Measurements from ENCODE around the gene C1orf122.

Gene C1orf122

DNA sequence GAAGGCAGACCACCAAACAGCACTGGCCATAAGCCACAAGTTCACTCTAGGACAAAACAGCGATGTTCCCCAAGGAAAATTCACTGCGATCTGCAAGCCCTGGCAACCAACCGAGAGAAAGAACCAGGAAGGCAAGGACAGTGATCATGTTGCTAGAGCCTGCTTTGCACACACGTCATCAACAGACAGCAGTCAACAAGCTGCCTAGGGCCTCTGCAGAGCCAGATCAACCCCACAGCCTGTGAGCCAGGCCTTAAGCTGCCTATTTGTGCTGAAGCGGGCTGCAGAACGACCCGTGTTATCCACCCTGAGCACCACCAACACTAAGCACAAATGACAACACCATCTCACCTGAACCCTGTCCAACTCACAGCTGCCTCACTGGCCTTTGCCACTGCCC is 6.7 kb downstream of the C1orf122 start:
- TF ChIP-seq, protein P1, sequence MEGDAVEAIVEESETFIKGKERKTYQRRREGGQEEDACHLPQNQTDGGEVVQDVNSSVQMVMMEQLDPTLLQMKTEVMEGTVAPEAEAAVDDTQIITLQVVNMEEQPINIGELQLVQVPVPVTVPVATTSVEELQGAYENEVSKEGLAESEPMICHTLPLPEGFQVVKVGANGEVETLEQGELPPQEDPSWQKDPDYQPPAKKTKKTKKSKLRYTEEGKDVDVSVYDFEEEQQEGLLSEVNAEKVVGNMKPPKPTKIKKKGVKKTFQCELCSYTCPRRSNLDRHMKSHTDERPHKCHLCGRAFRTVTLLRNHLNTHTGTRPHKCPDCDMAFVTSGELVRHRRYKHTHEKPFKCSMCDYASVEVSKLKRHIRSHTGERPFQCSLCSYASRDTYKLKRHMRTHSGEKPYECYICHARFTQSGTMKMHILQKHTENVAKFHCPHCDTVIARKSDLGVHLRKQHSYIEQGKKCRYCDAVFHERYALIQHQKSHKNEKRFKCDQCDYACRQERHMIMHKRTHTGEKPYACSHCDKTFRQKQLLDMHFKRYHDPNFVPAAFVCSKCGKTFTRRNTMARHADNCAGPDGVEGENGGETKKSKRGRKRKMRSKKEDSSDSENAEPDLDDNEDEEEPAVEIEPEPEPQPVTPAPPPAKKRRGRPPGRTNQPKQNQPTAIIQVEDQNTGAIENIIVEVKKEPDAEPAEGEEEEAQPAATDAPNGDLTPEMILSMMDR (IDR thresholded peaks at IDR 0.05; ENCODE audit: borderline replicate concordance, control extremely low read depth, extremely low read depth, insufficient read depth, missing control alignments): no peak
- in situ Hi-C loops (cut with MboI; ENCODE audit: low sequenced_read_pairs, unreplicated experiment): no loop called here
- DNase-seq (ENCODE audit: low spot score): no peak

DNA sequence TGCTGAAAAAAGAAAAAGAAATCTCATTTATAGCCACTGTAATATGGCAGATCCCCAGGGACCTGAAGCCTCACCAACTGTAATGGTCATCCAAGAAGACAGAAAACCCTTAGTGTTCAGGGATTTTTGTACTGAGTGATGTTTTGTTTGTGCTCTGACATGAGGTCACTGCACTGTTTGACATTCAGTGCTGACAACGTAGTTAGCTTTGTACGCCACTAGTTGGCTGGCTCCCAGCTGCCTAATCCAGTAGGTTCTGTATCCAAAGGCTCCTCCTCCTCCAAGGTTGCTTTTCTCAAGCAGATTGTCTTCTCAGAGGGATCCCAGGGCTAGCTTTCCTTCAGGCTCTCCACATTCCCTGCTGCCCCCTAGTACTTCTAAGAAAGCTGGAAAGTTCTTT is 9.9 kb downstream of the C1orf122 start:
- in situ Hi-C loops (cut with MboI; ENCODE audit: low sequenced_read_pairs, unreplicated experiment): no loop called here

DNA sequence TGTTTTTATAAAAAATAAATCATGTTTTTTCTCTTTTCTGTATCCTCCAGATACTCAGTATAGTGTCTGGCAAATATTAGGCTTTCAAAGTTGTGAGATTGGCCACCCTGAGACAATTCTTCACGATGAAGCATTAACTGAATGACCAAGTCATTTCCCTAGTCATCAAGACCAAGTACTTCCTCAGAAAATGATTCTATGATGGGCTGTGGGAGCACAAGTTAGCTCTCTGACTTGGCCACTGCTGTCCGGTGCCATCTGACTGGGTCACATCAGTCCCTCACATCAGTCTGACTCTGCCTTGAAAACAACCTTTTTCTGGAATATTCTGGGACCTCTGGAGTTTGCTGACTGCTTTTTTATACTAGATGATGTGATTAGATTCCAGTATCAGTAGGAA is 13.9 kb downstream of the C1orf122 start:
- TF ChIP-seq, protein P1 (IDR thresholded peaks at IDR 0.05; ENCODE audit: borderline replicate concordance, control extremely low read depth, extremely low read depth, insufficient read depth, missing control alignments): no peak
- no peak for DNase-seq (ENCODE audit: low spot score)
- in situ Hi-C loops (cut with MboI; ENCODE audit: low sequenced_read_pairs, unreplicated experiment): no loop called here

More for the DNA sequence above, 9.9 kb downstream of the C1orf122 start:
- TF ChIP-seq, protein P1 (IDR thresholded peaks at IDR 0.05; ENCODE audit: borderline replicate concordance, control extremely low read depth, extremely low read depth, insufficient read depth, missing control alignments): no peak
- DNase-seq (ENCODE audit: low spot score): no peak

DNA sequence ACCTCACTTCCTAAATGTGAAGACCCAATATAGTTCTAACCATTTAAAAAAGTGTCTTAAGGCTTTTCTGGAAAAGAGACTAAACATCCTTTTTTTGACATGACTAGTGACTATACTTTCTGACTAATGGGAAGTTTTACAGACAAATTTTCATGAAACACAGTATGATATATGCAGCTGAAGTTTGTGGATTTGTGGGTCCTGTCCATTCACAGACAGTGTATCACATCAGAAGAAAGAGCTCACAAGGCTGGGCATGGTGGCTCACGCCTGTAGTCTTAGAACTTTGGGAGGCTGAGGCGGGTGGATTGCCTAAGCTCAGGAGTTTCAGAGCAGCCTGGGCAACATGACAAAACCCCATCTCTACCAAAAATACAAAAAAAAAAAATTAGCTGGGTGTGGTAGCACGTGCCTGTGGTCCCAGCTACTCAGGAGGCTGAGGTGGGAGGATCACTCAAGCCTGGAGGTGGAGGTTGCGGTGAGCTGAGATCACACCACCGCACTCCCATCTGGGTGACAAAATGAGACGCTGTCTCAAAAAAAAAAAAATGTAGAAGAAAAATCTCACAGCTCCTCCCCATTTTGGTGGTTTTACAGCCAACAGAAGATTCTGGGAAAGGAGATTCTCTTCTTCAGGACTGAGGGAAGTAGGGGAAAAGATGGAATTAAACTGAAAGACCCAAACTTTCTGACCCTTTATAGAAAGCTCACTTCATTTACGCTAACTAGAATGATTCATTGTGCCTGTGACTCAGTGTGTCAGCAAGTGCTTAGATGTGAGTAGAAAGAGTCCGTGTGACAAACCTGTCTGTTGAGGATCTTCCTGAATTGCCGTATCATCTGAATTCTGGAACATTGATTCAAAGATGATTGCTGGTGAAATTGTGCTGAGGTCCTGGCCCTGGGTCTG is 15.6 kb downstream of the C1orf122 start:
- in situ Hi-C loops (cut with MboI; ENCODE audit: low sequenced_read_pairs, unreplicated experiment): no loop called here
- DNase-seq (ENCODE audit: low spot score): no peak
- TF ChIP-seq, protein P1 (IDR thresholded peaks at IDR 0.05; ENCODE audit: borderline replicate concordance, control extremely low read depth, extremely low read depth, insufficient read depth, missing control alignments): no peak

DNA sequence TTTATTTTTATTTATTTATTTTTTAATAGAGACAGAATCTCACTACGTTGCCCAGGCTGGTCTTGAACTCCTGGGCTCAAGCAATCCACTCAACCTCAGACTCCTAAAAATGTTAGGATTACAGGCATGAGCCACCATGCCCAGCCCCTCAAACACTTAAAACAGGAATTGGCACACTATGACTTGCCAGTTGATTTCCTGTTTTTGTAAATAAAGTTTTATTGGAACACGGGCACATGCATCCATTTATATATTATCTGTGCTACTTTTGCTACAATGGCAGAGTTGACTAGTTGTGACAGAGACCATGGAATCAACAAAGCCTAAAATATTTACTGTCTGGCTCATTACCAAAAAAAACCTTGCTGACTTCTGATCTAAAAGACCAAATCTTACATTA is 16.4 kb downstream of the C1orf122 start:
- DNase-seq (ENCODE audit: low spot score): no peak
- TF ChIP-seq, protein P1 (IDR thresholded peaks at IDR 0.05; ENCODE audit: borderline replicate concordance, control extremely low read depth, extremely low read depth, insufficient read depth, missing control alignments): no peak
- in situ Hi-C loops (cut with MboI; ENCODE audit: low sequenced_read_pairs, unreplicated experiment): no loop called here

DNA sequence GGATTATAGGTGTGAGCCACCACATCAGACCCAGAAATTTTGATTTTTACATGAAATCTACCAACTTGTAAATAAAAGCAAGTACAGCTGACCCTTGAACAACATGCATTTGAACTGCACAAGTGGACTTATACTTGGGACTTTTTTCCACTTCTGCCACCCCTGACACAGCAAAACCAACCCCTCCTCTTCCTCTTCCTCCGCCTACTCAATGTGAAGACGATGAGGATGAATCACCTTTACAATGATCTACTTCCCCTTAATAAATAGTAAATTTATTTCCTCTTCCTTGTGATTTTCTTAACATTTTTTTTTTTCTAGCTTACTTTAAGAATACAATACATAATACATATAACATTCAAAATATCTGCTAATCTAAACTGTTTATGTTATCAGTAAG is 17.9 kb downstream of the C1orf122 start:
- no peak for DNase-seq (ENCODE audit: low spot score)
- TF ChIP-seq, protein P1 (IDR thresholded peaks at IDR 0.05; ENCODE audit: borderline replicate concordance, control extremely low read depth, extremely low read depth, insufficient read depth, missing control alignments): no peak
- in situ Hi-C loops (cut with MboI; ENCODE audit: low sequenced_read_pairs, unreplicated experiment): no loop called here
